HG03460 (cell line): ENCODE measurements around the gene MYO1D.

ENCODE experiments used
- ATAC-seq: cut with Tn5 transposase; IDR thresholded peaks from one replicate; pipeline ENCODE4 v1.9.1; 2021; ENCODE audit not compliant: unreplicated experiment

Gene MYO1D

GRCh38 chr17:32517982-32518381 lies 358.9 kb downstream of the MYO1D start:
- ATAC-seq, result no peak

- ATAC-seq, result no peak
Measured at GRCh38 chr17:32516940-32517701, 359.8 kb downstream of the MYO1D start.

- no peak for ATAC-seq
Measured at GRCh38 chr17:32516450-32516849, 360.5 kb downstream of the MYO1D start.

- ATAC-seq, result no peak
Measured at GRCh38 chr17:32515677-32516383, 361.1 kb downstream of the MYO1D start.

- ATAC-seq, result no peak
Measured at GRCh38 chr17:32514606-32515005, 362.3 kb downstream of the MYO1D start.

GRCh38 chr17:32513579-32513978 lies 363.3 kb downstream of the MYO1D start:
- no peak for ATAC-seq

GRCh38 chr17:32512328-32512727 lies 364.6 kb downstream of the MYO1D start:
- no peak for ATAC-seq

- ATAC-seq, result no peak
Measured at GRCh38 chr17:32510466-32510865, 366.5 kb downstream of the MYO1D start.

GRCh38 chr17:32508926-32509325 lies 368.0 kb downstream of the MYO1D start:
- ATAC-seq, result no peak

GRCh38 chr17:32504166-32504990 lies 372.5 kb downstream of the MYO1D start:
- no peak for ATAC-seq

GRCh38 chr17:32503251-32504165 lies 373.4 kb downstream of the MYO1D start:
- ATAC-seq, result peak; percentile 89

GRCh38 chr17:32502710-32503109 lies 374.2 kb downstream of the MYO1D start:
- no peak for ATAC-seq

GRCh38 chr17:32502013-32502412 lies 374.9 kb downstream of the MYO1D start:
- no peak for ATAC-seq

- no peak for ATAC-seq
Measured at GRCh38 chr17:32498391-32498790, 378.5 kb downstream of the MYO1D start.

- ATAC-seq, result no peak
Measured at GRCh38 chr17:32497431-32498205, 379.3 kb downstream of the MYO1D start.

- no peak for ATAC-seq
Measured at GRCh38 chr17:32496395-32497073, 380.4 kb downstream of the MYO1D start.

- ATAC-seq, result no peak
Measured at GRCh38 chr17:32495359-32496231, 381.3 kb downstream of the MYO1D start.

- ATAC-seq, result no peak
Measured at GRCh38 chr17:32494621-32495358, 382.1 kb downstream of the MYO1D start.
